CD4-positive, alpha-beta T cell (primary cell): ENCODE results near the gene HDAC7. TPM values are rescaled to one million over a fixed set of nuclear protein-coding genes. Genes with fewer than 3 reads are reported as not detected.

Source experiments
- ATAC-seq: fragments of 200-7000 bp; cut with Tn5 transposase; one replicate; pipeline ENCODE4 v1.10.0; 2022; ENCODE audit warnings: mild to moderate bottlenecking; ENCODE audit not compliant: poor library complexity
- CTCF ChIA-PET: fragments of 350-600 bp; sonication (Branson Sonifier 250); formaldehyde crosslinking; loops from one replicate; lab custom pipeline; 2021; ENCODE audit warnings: antibody characterized with exemption, inconsistent platforms; lab: Charles Lee
- POLR2A ChIA-PET: fragments of 350-600 bp; sonication (Branson Sonifier 250); formaldehyde crosslinking; loops from one replicate; lab custom pipeline; 2021; ENCODE audit warnings: antibody characterized with exemption, inconsistent platforms; lab: Charles Lee
- DNase-seq, 14 experiments: peaks; one replicate each; pipeline ENCODE4 v3.0.0-alpha.2; 2013 to 2020; ENCODE audit warnings: mixed read lengths in 2 of 14
- H3K27ac ChIP-seq, 2 donors: one replicate each; pipeline versions ENCODE4 v1.5.1 to v1.7.0; 2013; ENCODE audit warnings: low read length in 2 of 2, low read depth in 1 of 2, mild to moderate bottlenecking in 1 of 2
- H3K27me3 ChIP-seq, 2 experiments: 1 replicate in 1 of 2; 2 replicates in 1 of 2; pipeline versions ENCODE4 v1.6.1 to v1.7.0; 2013; ENCODE audit warnings: low read length in 2 of 2, control low read depth in 1 of 2, mild to moderate bottlenecking in 1 of 2, moderate library complexity in 1 of 2; ENCODE audit not compliant: insufficient read depth in 2 of 2, control insufficient read depth in 1 of 2
- H3K36me3 ChIP-seq: one replicate; pipeline ENCODE4 v1.6.1; 2013; ENCODE audit warnings: low read length, control low read depth; ENCODE audit not compliant: insufficient read depth
- H3K4me1 ChIP-seq: one replicate; pipeline ENCODE4 v1.6.1; 2013; ENCODE audit warnings: low read length, control low read depth; ENCODE audit not compliant: insufficient read depth
- H3K4me3 ChIP-seq: one replicate; pipeline ENCODE4 v1.5.1; 2013; ENCODE audit warnings: mild to moderate bottlenecking, low read length, moderate library complexity
- H3K9me3 ChIP-seq, 2 experiments: 1 replicate in 1 of 2; 2 replicates in 1 of 2; pipeline versions ENCODE4 v1.6.1 to v1.7.0; 2013; ENCODE audit warnings: low read length in 2 of 2, mild to moderate bottlenecking in 2 of 2, control low read depth in 1 of 2, moderate library complexity in 1 of 2; ENCODE audit not compliant: control insufficient read depth in 1 of 2, insufficient read depth in 1 of 2
- H3K27ac Mint-ChIP-seq: one replicate; pipeline ENCODE4 v1.8.0; 2020; ENCODE audit warnings: mixed read lengths
- H3K27me3 Mint-ChIP-seq: one replicate; pipeline ENCODE4 v1.8.0; 2021; ENCODE audit warnings: mixed read lengths
- H3K36me3 Mint-ChIP-seq: one replicate; pipeline ENCODE4 v1.8.0; 2021; ENCODE audit warnings: low read depth, mixed read lengths
- H3K4me1 Mint-ChIP-seq: one replicate; pipeline ENCODE4 v1.8.0; 2021; ENCODE audit warnings: low read depth, mixed read lengths
- H3K4me3 Mint-ChIP-seq: one replicate; pipeline ENCODE4 v1.8.0; 2020; ENCODE audit warnings: mild to moderate bottlenecking, mixed read lengths
- H3K9me3 Mint-ChIP-seq: one replicate; pipeline ENCODE4 v1.8.0; 2020; ENCODE audit warnings: mixed read lengths
- CTCF ChIP-seq: fragments of 200-600 bp; IDR thresholded peaks from one replicate; pipeline ENCODE4 v1.8.0; 2022; ENCODE audit warnings: antibody characterized with exemption, mild to moderate bottlenecking
- intact Hi-C, 2 experiments: fragments of 100-400 bp; cut with DNase I in 1 of 2; cut with micrococcal nuclease in 1 of 2; formaldehyde crosslinking; loops; one replicate each; pipeline versions ENCODE4 v1.15.1 to v1.9.0; 2023 to 2025; cut with DNase I, micrococcal nuclease
- total RNA-seq, 174 experiments: library from RNA in 2 of 174; stranded (reverse) in 2 of 174; gene quantifications; one replicate each; pipeline ENCODE4 v1.2.3 and lab custom pipeline; 2021 to 2026

HDAC7 gene
- total RNA-seq, 2 experiments from 2014 or later, result 116 to 122 TPM

GRCh38 chr12:47791351-47791746 is 28.4 kb downstream of the HDAC7 start:
- DNase-seq (no peak), ATAC-seq (no peak)
- no peaks in the 10 kb centered on the region for H3K27me3 ChIP-seq
- no peaks in the 10 kb centered on the region for H3K9me3 ChIP-seq
- Mint-ChIP-seq H3K36me3 (peaks cover 82% of the 10 kb centered on the region), H3K4me1 (no peaks in the 10 kb centered on the region), H3K27me3 (no peaks in the 10 kb centered on the region), H3K4me3 (no peak overlapping the region), H3K9me3 (no peaks in the 10 kb centered on the region), H3K27ac (no peak overlapping the region)
- peak overlapping the region in 1 of 2 donors; percentile 46 for H3K27ac ChIP-seq
- ChIA-PET CTCF (interaction anchor here (1.0 kb wide), 1 partner anchor 46 kb away, joined by 3 read pairs; no protein-coding TSS in a partner anchor), POLR2A (interaction anchor here (0.9 kb wide), 1 partner anchor 17 kb away, joined by 3 read pairs; no protein-coding TSS in a partner anchor)
- intact Hi-C loops, result no loop called here
- no peak for TF ChIP-seq CTCF
- H3K36me3 ChIP-seq, result peaks cover 99% of the 10 kb centered on the region
- H3K4me3 ChIP-seq, result no peak overlapping the region
- H3K4me1 ChIP-seq, result no peaks in the 10 kb centered on the region

- POLR2A ChIA-PET, result interaction anchor here (0.9 to 1.3 kb wide), 2 partner anchors 17 to 26 kb away, joined by 3 read pairs; no protein-coding TSS in a partner anchor
- TF ChIP-seq CTCF, result no peak
- no peak for ATAC-seq
- H3K27ac ChIP-seq, result peak overlapping the region in 1 of 2 donors; percentile 46
- no peaks in the 10 kb centered on the region for H3K9me3 Mint-ChIP-seq
- H3K4me3 Mint-ChIP-seq, result no peak overlapping the region
- no peaks in the 10 kb centered on the region for H3K27me3 ChIP-seq
- no peaks in the 10 kb centered on the region for H3K4me1 Mint-ChIP-seq
- no peaks in the 10 kb centered on the region for H3K27me3 Mint-ChIP-seq
- H3K4me3 ChIP-seq, result no peak overlapping the region
- peaks cover 88% of the 10 kb centered on the region for H3K36me3 Mint-ChIP-seq
- CTCF ChIA-PET, result interaction anchor here (1.4 kb wide), 1 partner anchor 24 kb away, joined by 4 read pairs; no protein-coding TSS in a partner anchor
- H3K36me3 ChIP-seq, result peaks cover 100% of the 10 kb centered on the region
- H3K9me3 ChIP-seq, result no peaks in the 10 kb centered on the region
- H3K4me1 ChIP-seq, result no peaks in the 10 kb centered on the region
- intact Hi-C loops, result no loop called here
- no peak for DNase-seq
- peak overlapping the region; percentile 20 for H3K27ac Mint-ChIP-seq
These were observed 28.9 kb downstream of the HDAC7 start for GRCh38 chr12:47790676-47791350.

GRCh38 chr12:47789712-47790489 is 29.8 kb downstream of the HDAC7 start:
- Mint-ChIP-seq H3K4me3 (no peak overlapping the region), H3K27ac (no peak overlapping the region), H3K27me3 (no peaks in the 10 kb centered on the region), H3K4me1 (no peaks in the 10 kb centered on the region), H3K36me3 (peaks cover 88% of the 10 kb centered on the region), H3K9me3 (no peaks in the 10 kb centered on the region)
- no peaks in the 10 kb centered on the region for H3K9me3 ChIP-seq
- DNase-seq, result no peak
- peaks cover 100% of the 10 kb centered on the region for H3K36me3 ChIP-seq
- ATAC-seq, result no peak
- POLR2A ChIA-PET, result interaction anchor here (1.0 to 1.6 kb wide), 3 partner anchors 18 to 49 kb away, joined by 3 read pairs; no protein-coding TSS in a partner anchor
- no peak overlapping the region for H3K4me3 ChIP-seq
- CTCF ChIA-PET, result interaction anchor here (1.4 to 1.5 kb wide), 2 partner anchors 23 to 48 kb away, joined by 4 to 5 read pairs; no protein-coding TSS in a partner anchor
- no peaks in the 10 kb centered on the region for H3K27me3 ChIP-seq
- no peak for TF ChIP-seq CTCF
- H3K27ac ChIP-seq, result no peak overlapping the region
- intact Hi-C loops, result no loop called here
- H3K4me1 ChIP-seq, result no peaks in the 10 kb centered on the region
